CD4-positive, CD25-positive, alpha-beta regulatory T cell (primary cell): ENCODE data around the gene CRACR2B. TPM values are rescaled to one million over a fixed set of nuclear protein-coding genes. Genes with fewer than 3 reads are reported as not detected.

Source experiments
- ATAC-seq, 2 donors: fragments of 150-1000 bp; cut with Tn5 transposase; one replicate each; pipeline ENCODE4 v1.10.0; 2021; ENCODE audit warnings: low read depth in 2 of 2, moderate number of reproducible peaks in 2 of 2, moderate library complexity in 1 of 2
- DNase-seq, 3 donors: peaks; one replicate each; pipeline versions ENCODE4 v3.0.0 to v3.0.0-alpha.2; 2012 to 2022; ENCODE audit warnings: mixed read lengths in 1 of 3
- H3K27ac ChIP-seq: one replicate; pipeline ENCODE4 v1.7.0; 2013; ENCODE audit warnings: mild to moderate bottlenecking, low read length; ENCODE audit not compliant: insufficient read depth, poor library complexity, severe bottlenecking
- H3K27me3 ChIP-seq: one replicate; pipeline ENCODE4 v1.7.0; 2013; ENCODE audit warnings: low read length; ENCODE audit not compliant: control insufficient read depth, insufficient read depth
- H3K36me3 ChIP-seq: one replicate; pipeline ENCODE4 v1.7.0; 2013; ENCODE audit warnings: mild to moderate bottlenecking, low read length, moderate library complexity; ENCODE audit not compliant: control insufficient read depth, insufficient read depth
- H3K4me1 ChIP-seq: 2 replicates; pipeline ENCODE4 v1.7.0; 2013; ENCODE audit warnings: mild to moderate bottlenecking, low read length; ENCODE audit not compliant: insufficient read depth, control insufficient read depth, poor library complexity, severe bottlenecking
- H3K4me3 ChIP-seq: one replicate; pipeline ENCODE4 v1.7.0; 2013; ENCODE audit warnings: low read depth, mild to moderate bottlenecking, low read length, moderate library complexity
- H3K9me3 ChIP-seq, 2 experiments: 1 replicate in 1 of 2; 2 replicates in 1 of 2; pipeline ENCODE4 v1.7.0; 2013; ENCODE audit warnings: low read length in 2 of 2, mild to moderate bottlenecking in 1 of 2, moderate library complexity in 1 of 2; ENCODE audit not compliant: control insufficient read depth in 2 of 2
- H3K27ac Mint-ChIP-seq, 3 donors: one replicate each; pipeline ENCODE4 v1.8.0; 2020 to 2022; ENCODE audit warnings: mild to moderate bottlenecking in 3 of 3, mixed read lengths in 3 of 3, moderate library complexity in 2 of 3
- H3K27me3 Mint-ChIP-seq: one replicate; pipeline ENCODE4 v1.8.0; 2022; ENCODE audit warnings: mild to moderate bottlenecking, mixed read lengths
- H3K36me3 Mint-ChIP-seq: one replicate; pipeline ENCODE4 v1.8.0; 2020; ENCODE audit warnings: mixed read lengths
- H3K4me1 Mint-ChIP-seq, 4 donors: one replicate each; pipeline ENCODE4 v1.8.0; 2020 to 2022; ENCODE audit warnings: mixed read lengths in 4 of 4, mild to moderate bottlenecking in 1 of 4
- H3K4me3 Mint-ChIP-seq, 4 donors: one replicate each; pipeline ENCODE4 v1.8.0; 2020 to 2022; ENCODE audit warnings: mild to moderate bottlenecking in 4 of 4, mixed read lengths in 4 of 4, moderate library complexity in 3 of 4
- H3K9me3 Mint-ChIP-seq, 7 donors: one replicate each; pipeline ENCODE4 v1.8.0; 2020 to 2022; ENCODE audit warnings: mixed read lengths in 7 of 7, mild to moderate bottlenecking in 3 of 7, moderate library complexity in 2 of 7
- polyA plus RNA-seq, 4 donors: library from polyadenylated mRNA; unstranded; fragments of 300-500 nt; fragmentation: Illumina TruSeq; gene quantifications; one replicate each; pipeline ENCODE4 v1.2.3, GENCODE V29; 2021
- total RNA-seq: library from RNA; stranded (reverse); gene quantifications from one replicate; pipeline ENCODE4 v1.2.3, GENCODE V29; 2022

Gene CRACR2B
- total and polyA plus RNA-seq, 5 donors from 2014 or later, result 0.11 to 1.2 (median 0.21) TPM; not detected in 1

- H3K27me3 Mint-ChIP-seq, result peaks cover 22% of the 10 kb centered on the region
These were observed 21.5 kb downstream of the CRACR2B start for GRCh38 chr11:849104-849824.

DNA sequence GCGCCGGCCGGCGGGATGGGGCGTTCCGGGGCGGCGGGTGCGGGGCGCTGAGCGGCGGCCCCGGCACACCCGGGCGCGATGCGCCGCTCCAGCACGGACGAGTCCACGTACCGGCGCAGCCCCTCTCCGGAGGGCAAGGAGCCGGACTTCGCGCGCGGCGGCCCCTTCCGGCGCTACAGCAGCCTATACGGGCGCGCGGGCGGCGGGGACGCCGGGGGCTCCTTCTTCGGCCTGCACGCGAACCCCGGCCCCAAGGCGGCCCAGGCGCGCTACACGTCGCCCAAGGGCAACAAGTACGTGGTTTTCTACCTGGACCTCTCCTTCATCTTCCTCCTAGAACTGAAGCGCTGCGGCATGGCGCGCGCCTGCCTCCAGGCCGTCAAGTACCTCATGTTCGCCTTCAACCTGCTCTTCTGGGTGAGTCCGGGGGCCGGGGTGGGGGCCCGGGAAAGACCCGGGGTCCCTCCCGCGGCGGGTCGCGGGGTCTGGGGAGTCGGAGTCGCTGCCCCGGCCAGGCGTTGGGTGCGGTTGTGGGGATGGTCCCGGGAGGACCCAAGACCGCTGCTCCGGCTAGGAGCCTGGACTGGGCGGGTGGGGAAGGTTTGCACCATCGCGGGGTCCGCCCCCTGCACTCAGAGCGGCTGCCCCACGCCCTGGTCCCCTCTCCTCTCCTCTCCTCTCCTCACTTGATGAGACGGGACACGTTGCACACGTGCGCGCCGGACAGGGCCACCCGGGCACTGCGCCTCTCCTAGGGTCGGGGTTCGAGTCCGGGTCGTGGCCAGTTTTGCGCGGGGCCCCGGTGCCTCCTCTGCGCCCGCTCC is 22.4 kb downstream of the CRACR2B start:
- ATAC-seq, result no peak
- Mint-ChIP-seq H3K4me1 (peaks cover 0 to 10% (median 3%) of the 10 kb centered on the region in 4 donors), H3K9me3 (no peaks in the 10 kb centered on the region), H3K27me3 (peaks cover 19% of the 10 kb centered on the region), H3K36me3 (no peaks in the 10 kb centered on the region), H3K27ac (no peak overlapping the region), H3K4me3 (peak overlapping the region in 3 of 4 donors; percentile 62 to 78 (median 68))
- Histone ChIP-seq H3K27ac (no peak overlapping the region), H3K4me1 (peaks cover 18% of the 10 kb centered on the region), H3K9me3 (no peaks in the 10 kb centered on the region), H3K27me3 (no peaks in the 10 kb centered on the region), H3K4me3 (no peak overlapping the region), H3K36me3 (no peaks in the 10 kb centered on the region)
- no peak for DNase-seq

More at GRCh38 chr11:849104-849824, 21.5 kb downstream of the CRACR2B start:
- Histone ChIP-seq H3K9me3 (no peaks in the 10 kb centered on the region), H3K27ac (no peak overlapping the region), H3K36me3 (no peaks in the 10 kb centered on the region), H3K27me3 (no peaks in the 10 kb centered on the region), H3K4me3 (no peak overlapping the region), H3K4me1 (peaks cover 19% of the 10 kb centered on the region)
- no peaks in the 10 kb centered on the region for H3K9me3 Mint-ChIP-seq
- peaks cover 0 to 11% (median 3%) of the 10 kb centered on the region in 4 donors for H3K4me1 Mint-ChIP-seq
- H3K27ac Mint-ChIP-seq, result no peak overlapping the region
- H3K36me3 Mint-ChIP-seq, result no peaks in the 10 kb centered on the region
- H3K4me3 Mint-ChIP-seq, result peak overlapping the region in 2 of 4 donors; percentile 60 to 81
- ATAC-seq, result no peak
- DNase-seq, result peak in 1 of 3 donors; percentile 40

- H3K4me3 Mint-ChIP-seq, result peak overlapping the region in 2 of 4 donors; percentile 10 to 33
- no peaks in the 10 kb centered on the region for H3K36me3 ChIP-seq
- no peaks in the 10 kb centered on the region for H3K36me3 Mint-ChIP-seq
- H3K27ac ChIP-seq, result no peak overlapping the region
- H3K27me3 ChIP-seq, result no peaks in the 10 kb centered on the region
- H3K9me3 ChIP-seq, result no peaks in the 10 kb centered on the region
- DNase-seq (peak in 1 of 3 donors; percentile 38), ATAC-seq (no peak)
- no peak overlapping the region for H3K4me3 ChIP-seq
- peaks cover 0 to 10% (median 3%) of the 10 kb centered on the region in 4 donors for H3K4me1 Mint-ChIP-seq
- peaks cover 18% of the 10 kb centered on the region for H3K4me1 ChIP-seq
- peaks cover 14% of the 10 kb centered on the region for H3K27me3 Mint-ChIP-seq
- no peaks in the 10 kb centered on the region for H3K9me3 Mint-ChIP-seq
- no peak overlapping the region for H3K27ac Mint-ChIP-seq
These were observed 23.4 kb downstream of the CRACR2B start for GRCh38 chr11:850775-851763.

DNA sequence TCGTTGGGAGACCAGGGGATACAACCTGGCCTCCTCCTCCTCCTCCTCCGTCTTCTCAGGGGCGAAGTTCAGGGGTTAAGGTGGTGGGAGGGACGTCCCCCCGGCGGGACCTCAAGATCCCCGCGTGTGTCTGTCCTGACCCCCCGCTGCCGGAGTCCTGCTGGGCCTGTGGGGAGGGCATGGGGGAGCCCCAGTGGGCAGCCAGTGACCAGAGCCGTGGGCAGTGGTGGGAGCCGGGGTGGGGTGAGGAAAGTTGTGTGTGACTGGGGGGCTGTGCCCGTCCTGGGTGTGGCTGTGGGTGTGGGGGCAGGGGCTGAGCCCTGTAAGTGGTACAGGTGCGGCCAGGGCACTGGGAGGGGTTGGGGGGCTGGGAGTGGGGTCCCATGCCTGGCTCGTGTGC is 25.0 kb downstream of the CRACR2B start:
- peaks cover 18% of the 10 kb centered on the region for H3K4me1 ChIP-seq
- no peak for ATAC-seq
- no peaks in the 10 kb centered on the region for H3K9me3 Mint-ChIP-seq
- no peak overlapping the region for H3K4me3 Mint-ChIP-seq
- DNase-seq, result no peak
- peaks cover 17% of the 10 kb centered on the region for H3K27me3 Mint-ChIP-seq
- no peaks in the 10 kb centered on the region for H3K36me3 Mint-ChIP-seq
- no peaks in the 10 kb centered on the region for H3K27me3 ChIP-seq
- peaks cover 0 to 10% (median 3%) of the 10 kb centered on the region in 4 donors for H3K4me1 Mint-ChIP-seq
- H3K9me3 ChIP-seq, result no peaks in the 10 kb centered on the region
- no peak overlapping the region for H3K27ac ChIP-seq
- H3K36me3 ChIP-seq, result no peaks in the 10 kb centered on the region
- H3K27ac Mint-ChIP-seq, result no peak overlapping the region
- H3K4me3 ChIP-seq, result no peak overlapping the region

GRCh38 chr11:853682-854448 is 26.1 kb downstream of the CRACR2B start:
- Mint-ChIP-seq H3K4me3 (no peak overlapping the region), H3K9me3 (no peaks in the 10 kb centered on the region)

GRCh38 chr11:854601-855329 is 27.0 kb downstream of the CRACR2B start:
- Histone ChIP-seq H3K27ac (no peak overlapping the region), H3K27me3 (no peaks in the 10 kb centered on the region), H3K4me1 (peaks cover 5% of the 10 kb centered on the region), H3K36me3 (no peaks in the 10 kb centered on the region), H3K4me3 (no peak overlapping the region), H3K9me3 (no peaks in the 10 kb centered on the region)
- ATAC-seq (no peak), DNase-seq (no peak)
- peaks cover 0 to 2% (median 0%) of the 10 kb centered on the region in 4 donors for H3K4me1 Mint-ChIP-seq
- peaks cover 14% of the 10 kb centered on the region for H3K27me3 Mint-ChIP-seq
- no peak overlapping the region for H3K27ac Mint-ChIP-seq
- no peak overlapping the region for H3K4me3 Mint-ChIP-seq
- H3K36me3 Mint-ChIP-seq, result no peaks in the 10 kb centered on the region
- no peaks in the 10 kb centered on the region for H3K9me3 Mint-ChIP-seq

More at GRCh38 chr11:853682-854448, 26.1 kb downstream of the CRACR2B start:
- Histone ChIP-seq H3K27ac (no peak overlapping the region), H3K4me3 (no peak overlapping the region), H3K4me1 (peaks cover 11% of the 10 kb centered on the region), H3K9me3 (no peaks in the 10 kb centered on the region), H3K27me3 (no peaks in the 10 kb centered on the region), H3K36me3 (no peaks in the 10 kb centered on the region)
- DNase-seq (no peak), ATAC-seq (no peak)
- Mint-ChIP-seq H3K27ac (no peak overlapping the region), H3K27me3 (peaks cover 14% of the 10 kb centered on the region), H3K4me1 (peaks cover 0 to 5% (median 0%) of the 10 kb centered on the region in 4 donors), H3K36me3 (no peaks in the 10 kb centered on the region)
